GM18873 (cell line): Measurements from ENCODE around the gene SLC22A6.

Experiments used
- ATAC-seq: cut with Tn5 transposase; IDR thresholded peaks from one replicate; pipeline ENCODE4 v1.9.1; 2021; ENCODE audit warnings: mild to moderate bottlenecking, moderate library complexity, moderate number of reproducible peaks; ENCODE audit not compliant: unreplicated experiment, low FRiP score

The SLC22A6 gene, protein sequence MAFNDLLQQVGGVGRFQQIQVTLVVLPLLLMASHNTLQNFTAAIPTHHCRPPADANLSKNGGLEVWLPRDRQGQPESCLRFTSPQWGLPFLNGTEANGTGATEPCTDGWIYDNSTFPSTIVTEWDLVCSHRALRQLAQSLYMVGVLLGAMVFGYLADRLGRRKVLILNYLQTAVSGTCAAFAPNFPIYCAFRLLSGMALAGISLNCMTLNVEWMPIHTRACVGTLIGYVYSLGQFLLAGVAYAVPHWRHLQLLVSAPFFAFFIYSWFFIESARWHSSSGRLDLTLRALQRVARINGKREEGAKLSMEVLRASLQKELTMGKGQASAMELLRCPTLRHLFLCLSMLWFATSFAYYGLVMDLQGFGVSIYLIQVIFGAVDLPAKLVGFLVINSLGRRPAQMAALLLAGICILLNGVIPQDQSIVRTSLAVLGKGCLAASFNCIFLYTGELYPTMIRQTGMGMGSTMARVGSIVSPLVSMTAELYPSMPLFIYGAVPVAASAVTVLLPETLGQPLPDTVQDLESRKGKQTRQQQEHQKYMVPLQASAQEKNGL

DNA sequence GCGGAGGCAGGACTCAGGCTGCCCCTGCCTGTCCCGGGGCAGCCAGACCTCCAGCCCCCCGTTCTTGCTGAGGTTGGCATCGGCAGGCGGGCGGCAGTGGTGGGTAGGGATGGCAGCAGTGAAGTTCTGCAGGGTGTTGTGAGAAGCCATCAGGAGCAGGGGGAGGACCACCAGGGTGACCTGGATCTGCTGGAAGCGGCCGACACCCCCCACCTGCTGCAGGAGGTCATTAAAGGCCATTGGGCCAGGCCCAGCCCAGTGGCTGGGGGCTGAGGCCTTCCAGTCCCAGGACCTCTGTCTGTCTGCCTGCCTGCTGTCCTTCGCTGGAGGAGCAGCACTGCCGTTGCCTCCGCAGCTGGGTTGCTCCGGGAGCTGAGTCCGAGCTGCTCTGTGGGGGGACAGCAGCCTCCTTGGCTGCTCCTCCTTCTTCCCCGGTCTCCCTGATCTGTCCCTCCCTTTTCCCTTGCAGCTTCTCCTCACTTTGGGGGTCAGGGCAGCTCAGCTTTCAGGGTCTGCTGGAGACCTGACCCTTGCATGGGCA is at the start of gene SLC22A6:
SLC22A6 (minus strand) TSS at position 517 of the 541 bp plus-strand sequence; CDS start at position 240, 277 bp downstream.
- no peak for ATAC-seq

DNA sequence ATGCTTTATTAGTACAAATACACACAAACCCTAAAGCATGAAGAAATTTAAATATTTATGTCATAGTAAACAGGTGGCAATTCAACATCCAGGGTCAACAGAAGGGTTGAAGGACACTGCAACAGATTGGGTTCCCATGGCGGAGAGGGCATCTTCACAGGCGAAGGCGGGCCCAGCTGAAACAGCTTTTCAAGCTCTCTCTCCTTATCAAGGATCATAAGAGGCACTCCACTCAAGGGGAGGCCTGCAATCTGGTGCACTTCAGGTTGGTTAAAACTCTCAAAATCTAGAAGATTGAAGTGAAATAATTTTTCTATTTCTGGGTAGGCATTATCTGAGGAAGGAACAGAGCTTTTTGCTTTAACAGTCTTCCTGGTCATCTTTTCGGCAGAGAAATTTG is 47.7 kb upstream of the SLC22A6 start:
- no peak for ATAC-seq

DNA sequence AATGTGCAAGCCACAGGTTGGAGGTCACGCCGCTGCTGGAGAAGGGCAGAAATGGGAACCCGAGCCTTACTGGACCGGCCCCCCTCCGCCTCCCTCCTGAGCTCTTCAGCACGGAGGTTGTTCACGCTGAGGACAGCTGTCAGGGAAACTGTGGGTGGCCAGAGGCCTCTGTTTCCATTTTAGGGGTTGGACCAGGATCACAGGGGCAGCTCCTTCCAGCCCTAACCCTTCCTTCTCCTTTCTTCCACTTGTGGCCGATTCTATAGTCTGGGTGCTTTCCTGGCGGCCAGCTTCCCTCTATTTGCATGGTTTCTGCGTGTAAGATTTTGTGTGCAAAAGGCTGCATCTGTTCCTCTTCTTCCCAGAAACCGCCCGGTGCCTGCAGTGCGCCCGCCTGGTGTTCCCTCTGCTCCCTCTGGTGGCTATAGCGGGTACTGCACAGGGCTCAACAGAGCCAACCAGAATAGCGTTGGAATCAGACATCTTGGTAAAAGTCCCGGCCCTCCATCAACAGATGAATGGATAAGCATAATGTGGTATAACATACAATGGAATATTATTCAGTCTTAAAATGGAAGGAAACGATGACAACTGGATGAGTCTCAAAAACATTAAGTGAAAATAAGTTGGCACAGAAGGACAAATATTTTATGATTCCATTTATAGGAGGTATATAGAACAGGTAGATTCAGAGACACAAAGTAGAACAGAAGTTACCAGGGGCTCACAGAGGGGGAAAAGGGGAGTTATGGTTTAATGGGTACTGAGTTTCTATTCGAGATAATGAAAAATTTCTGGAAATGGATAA is 39.3 kb upstream of the SLC22A6 start:
- no peak for ATAC-seq

GRCh38 chr11:63023222-63023814 is 38.6 kb upstream of the SLC22A6 start:
- ATAC-seq: no peak

- no peak for ATAC-seq
Measured at GRCh38 chr11:63022441-63022840, 37.7 kb upstream of the SLC22A6 start.

DNA sequence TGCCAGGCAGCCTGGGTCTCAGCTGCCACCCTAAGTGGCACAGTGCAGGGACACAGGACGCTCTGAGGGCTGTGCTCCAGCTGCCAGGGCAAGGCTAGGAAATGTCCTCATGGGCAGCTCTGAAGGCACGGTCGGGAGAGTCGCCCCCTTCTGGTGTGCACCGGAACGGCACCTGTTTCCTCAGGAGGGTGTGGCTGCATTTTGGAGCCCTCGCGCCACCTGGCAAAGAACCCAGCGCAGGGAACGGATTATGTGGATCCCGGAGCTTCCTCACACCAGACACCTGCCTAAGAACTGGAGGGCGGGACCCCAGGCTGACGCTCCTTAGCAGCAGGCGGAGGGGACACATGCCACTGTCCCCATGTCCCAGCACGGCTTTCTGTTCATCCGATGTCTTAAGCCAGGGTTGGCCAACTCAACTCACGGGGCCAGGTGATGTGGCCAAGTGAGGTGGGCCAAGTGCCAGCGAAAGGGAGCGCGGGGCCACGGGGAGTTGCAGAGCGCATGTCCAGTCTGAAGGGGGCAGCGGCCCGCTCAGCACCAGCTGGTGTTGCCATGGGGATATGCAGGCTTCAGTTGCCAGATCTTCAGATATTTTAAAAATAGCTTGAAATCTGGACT is 36.0 kb upstream of the SLC22A6 start:
- ATAC-seq: no peak

GRCh38 chr11:63019506-63019905 is 34.7 kb upstream of the SLC22A6 start:
- no peak for ATAC-seq

- no peak for ATAC-seq
Measured at GRCh38 chr11:63017306-63017974, 32.7 kb upstream of the SLC22A6 start.

GRCh38 chr11:63015521-63016215 is 30.9 kb upstream of the SLC22A6 start, which contains the start of gene SLC22A8:
TSS of gene SLC22A8 (minus strand) at chr11:63015841. CDS start at chr11:63014958, 883 bp downstream.
- no peak for ATAC-seq

DNA sequence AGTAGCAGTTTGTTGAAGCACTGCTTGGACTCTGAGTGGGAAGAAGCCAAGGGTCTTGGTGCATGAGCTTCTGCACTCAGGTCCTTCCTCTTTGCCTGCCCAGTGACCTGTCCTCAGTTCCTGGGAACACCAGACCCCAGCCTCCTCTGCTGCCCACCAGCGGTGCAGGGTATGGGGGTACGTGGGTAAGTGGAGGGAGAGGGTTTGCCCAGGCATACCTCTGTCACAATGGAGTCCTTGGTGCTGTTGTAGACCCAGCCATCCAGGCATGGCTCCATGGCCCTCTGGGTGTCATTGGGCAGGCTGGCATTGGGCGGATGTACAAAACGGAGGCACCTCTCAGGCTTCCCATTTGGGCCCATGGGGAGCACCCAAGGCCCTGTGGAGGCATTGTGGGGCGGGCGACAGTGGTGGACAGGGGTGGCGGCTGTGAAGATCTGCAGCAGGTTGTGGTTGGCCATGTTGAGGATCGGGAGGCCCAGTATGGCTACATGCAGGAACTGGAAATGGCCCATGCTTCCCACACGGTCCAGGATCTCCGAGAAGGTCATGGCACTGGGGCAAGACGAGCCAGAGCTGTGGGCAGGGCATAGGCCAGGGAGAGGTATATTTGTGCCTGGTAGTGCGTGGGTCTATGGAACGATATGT is 29.8 kb upstream of the SLC22A6 start:
- no peak for ATAC-seq

DNA sequence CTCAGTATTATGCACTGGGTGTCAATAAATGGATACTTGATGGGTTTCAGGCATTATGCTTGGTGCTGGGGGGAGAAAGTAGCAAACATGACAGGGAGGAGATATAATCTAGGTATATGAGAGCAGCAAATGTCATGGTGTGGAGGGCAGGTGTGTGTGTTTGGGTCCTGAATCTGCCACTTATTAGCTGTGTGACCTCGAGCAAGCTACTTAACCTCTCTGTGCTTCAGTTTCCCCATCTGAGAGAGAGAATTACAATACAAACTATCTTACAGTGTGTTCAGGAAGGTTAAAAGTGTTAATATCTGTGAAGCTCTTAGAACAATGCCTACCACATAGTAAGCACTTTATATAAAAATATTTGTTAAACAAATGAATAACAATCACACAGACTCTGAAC is 28.1 kb upstream of the SLC22A6 start:
- no peak for ATAC-seq

DNA sequence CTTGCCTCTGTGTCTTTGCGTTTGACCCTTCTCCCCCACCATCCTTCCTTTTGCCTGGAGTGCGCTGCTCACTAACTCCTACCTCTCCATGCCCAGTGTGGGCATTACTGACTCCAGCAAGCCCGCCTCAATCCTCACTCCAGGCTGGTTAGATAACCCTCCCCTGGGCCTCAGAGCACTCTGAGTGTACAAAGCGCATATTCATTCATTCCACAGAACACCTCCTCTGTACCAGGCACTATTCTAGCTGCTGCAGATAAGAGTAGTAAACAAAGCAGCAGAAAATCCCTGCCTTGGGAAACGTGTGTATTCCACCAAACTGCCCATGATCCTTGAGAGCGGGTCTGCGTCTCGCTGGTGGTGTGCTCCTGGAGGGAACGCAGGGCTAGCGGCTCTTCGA is 27.7 kb upstream of the SLC22A6 start:
- ATAC-seq: no peak

GRCh38 chr11:63010934-63011439 is 26.2 kb upstream of the SLC22A6 start:
- ATAC-seq: no peak

DNA sequence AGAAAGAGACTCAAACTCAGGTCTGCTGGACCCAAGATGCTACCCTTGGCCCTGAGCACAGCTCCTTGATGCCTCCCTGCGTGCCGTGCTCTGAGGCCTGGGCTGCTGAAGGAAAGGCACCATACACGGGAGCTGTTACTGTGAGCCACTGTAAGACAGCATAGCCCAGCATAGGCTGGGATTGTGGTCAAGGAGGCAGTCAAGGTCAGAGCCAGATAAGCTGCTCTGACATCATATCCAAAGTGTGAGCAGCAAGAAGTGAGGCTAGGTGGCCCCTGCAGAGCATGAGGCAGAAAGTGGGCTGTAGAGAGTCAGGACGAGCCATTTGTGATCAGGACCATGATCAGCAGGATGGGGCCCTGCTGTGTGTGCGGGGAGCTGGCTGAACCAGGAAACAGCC is 23.2 kb upstream of the SLC22A6 start:
- no peak for ATAC-seq

GRCh38 chr11:63001456-63001855 is 16.7 kb upstream of the SLC22A6 start:
- no peak for ATAC-seq

GRCh38 chr11:62999649-63000048 is 14.9 kb upstream of the SLC22A6 start:
- ATAC-seq: no peak

DNA sequence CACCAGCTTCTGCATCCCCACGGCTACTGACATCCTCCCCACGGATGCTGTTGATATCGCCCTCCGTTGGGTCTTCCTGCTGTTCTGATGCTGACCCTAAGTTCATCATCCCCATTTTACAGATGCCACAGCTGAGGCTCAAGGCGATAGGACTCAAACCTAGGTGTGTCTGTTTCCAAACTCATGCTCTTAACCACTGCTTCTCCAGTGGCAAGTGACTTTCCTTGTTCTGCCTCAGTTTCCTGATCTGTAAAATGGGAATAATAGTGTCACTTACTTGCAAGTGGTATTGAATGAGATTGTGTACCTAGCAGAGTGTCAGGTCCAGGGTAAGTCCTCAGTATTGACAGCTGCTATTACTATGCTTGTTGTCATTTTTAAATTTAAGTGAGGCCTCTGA is 14.4 kb upstream of the SLC22A6 start:
- no peak for ATAC-seq

DNA sequence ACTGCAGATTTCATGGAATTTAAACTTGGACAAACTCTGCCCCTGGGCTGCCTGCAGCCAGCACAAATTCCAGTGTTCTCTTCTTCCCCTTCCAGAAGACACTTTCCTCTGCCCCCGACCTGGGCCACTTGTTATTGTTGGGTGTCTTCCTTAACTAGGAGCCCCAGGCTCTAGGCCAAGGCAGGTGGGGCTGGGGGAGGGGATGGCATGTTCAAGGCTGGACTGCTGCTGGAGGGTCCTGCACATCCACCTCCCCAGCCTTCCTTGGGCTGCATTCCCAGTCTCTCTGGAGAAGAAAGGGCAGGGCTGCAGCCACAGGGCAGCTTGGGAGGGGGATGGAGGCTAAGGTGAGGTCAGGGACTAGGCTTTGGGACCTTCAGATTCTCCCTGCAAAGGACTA is 11.5 kb upstream of the SLC22A6 start:
- no peak for ATAC-seq
